ENCODE measurements around the gene NFIB.

NFIB gene

GRCh38 chr9:14347406-14348122 lies 33.6 kb upstream of the NFIB start:
- Histone ChIP-seq H2AFZ (ENCODE audit: low read length) (no peak overlapping the region), H3K4me2 (ENCODE audit: low read depth, low read length, poor library complexity, severe bottlenecking) (no peak overlapping the region), H3K4me3 (ENCODE audit: low read length, poor library complexity, severe bottlenecking) (no peak overlapping the region), H3K9ac (ENCODE audit: low read depth, low read length, poor library complexity, severe bottlenecking) (no peak overlapping the region), H3K27me3 (ENCODE audit: insufficient read depth, low read length, poor library complexity, severe bottlenecking) (peaks cover 21% of the 10 kb centered on the region), H3K9me3 (ENCODE audit: insufficient read depth, low read depth, low read length) (no peaks in the 10 kb centered on the region), H3K36me3 (ENCODE audit: insufficient read depth, low read length) (no peaks in the 10 kb centered on the region), H4K20me1 (ENCODE audit: insufficient read depth, low read length, poor library complexity, severe bottlenecking) (no peaks in the 10 kb centered on the region), H3K9me2 (replicated peaks; ENCODE audit: low read depth, low read length) (no peaks in the 10 kb centered on the region), H3K79me2 (ENCODE audit: insufficient read depth, low read length) (no peaks in the 10 kb centered on the region), H3F3A (ENCODE audit: low read depth) (no peaks in the 10 kb centered on the region), H3K4me1 (ENCODE audit: insufficient read depth, low read length, poor library complexity, severe bottlenecking) (no peaks in the 10 kb centered on the region)
- TF ChIP-seq CTCF (conservative IDR thresholded peaks at IDR 0.05; ENCODE audit: low read length) (no peak), EZH2phosphoT487 (IDR thresholded peaks at IDR 0.05; ENCODE audit: borderline replicate concordance) (no peak)

GRCh38 chr9:14346811-14347405 lies 33.0 kb upstream of the NFIB start:
- no peak overlapping the region for H3K9ac ChIP-seq (ENCODE audit: low read depth, low read length, poor library complexity, severe bottlenecking)
- no peaks in the 10 kb centered on the region for H3K9me3 ChIP-seq (ENCODE audit: insufficient read depth, low read depth, low read length)
- H3K9me2 ChIP-seq (replicated peaks; ENCODE audit: low read depth, low read length) = no peaks in the 10 kb centered on the region
- peaks cover 22% of the 10 kb centered on the region for H3K27me3 ChIP-seq (ENCODE audit: insufficient read depth, low read length, poor library complexity, severe bottlenecking)
- H3K4me2 ChIP-seq (ENCODE audit: low read depth, low read length, poor library complexity, severe bottlenecking) = no peak overlapping the region
- no peaks in the 10 kb centered on the region for H3K36me3 ChIP-seq (ENCODE audit: insufficient read depth, low read length)
- no peaks in the 10 kb centered on the region for H3K4me1 ChIP-seq (ENCODE audit: insufficient read depth, low read length, poor library complexity, severe bottlenecking)
- H4K20me1 ChIP-seq (ENCODE audit: insufficient read depth, low read length, poor library complexity, severe bottlenecking) = no peaks in the 10 kb centered on the region
- no peak overlapping the region for H3K4me3 ChIP-seq (ENCODE audit: low read length, poor library complexity, severe bottlenecking)
- H2AFZ ChIP-seq (ENCODE audit: low read length) = no peak overlapping the region
- H3K79me2 ChIP-seq (ENCODE audit: insufficient read depth, low read length) = no peaks in the 10 kb centered on the region
- TF ChIP-seq EZH2phosphoT487 (IDR thresholded peaks at IDR 0.05; ENCODE audit: borderline replicate concordance) (no peak), CTCF (conservative IDR thresholded peaks at IDR 0.05; ENCODE audit: low read length) (no peak)
- no peaks in the 10 kb centered on the region for H3F3A ChIP-seq (ENCODE audit: low read depth)

- Histone ChIP-seq H3K9me3 (ENCODE audit: insufficient read depth, low read depth, low read length) (no peaks in the 10 kb centered on the region), H3K4me1 (ENCODE audit: insufficient read depth, low read length, poor library complexity, severe bottlenecking) (no peaks in the 10 kb centered on the region), H3K79me2 (ENCODE audit: insufficient read depth, low read length) (no peaks in the 10 kb centered on the region), H3K36me3 (ENCODE audit: insufficient read depth, low read length) (no peaks in the 10 kb centered on the region), H3K4me2 (ENCODE audit: low read depth, low read length, poor library complexity, severe bottlenecking) (no peak overlapping the region), H2AFZ (ENCODE audit: low read length) (no peak overlapping the region), H3K9me2 (replicated peaks; ENCODE audit: low read depth, low read length) (no peaks in the 10 kb centered on the region), H4K20me1 (ENCODE audit: insufficient read depth, low read length, poor library complexity, severe bottlenecking) (no peaks in the 10 kb centered on the region), H3K9ac (ENCODE audit: low read depth, low read length, poor library complexity, severe bottlenecking) (no peak overlapping the region), H3F3A (ENCODE audit: low read depth) (no peaks in the 10 kb centered on the region), H3K4me3 (ENCODE audit: low read length, poor library complexity, severe bottlenecking) (no peak overlapping the region), H3K27me3 (ENCODE audit: insufficient read depth, low read length, poor library complexity, severe bottlenecking) (peaks cover 22% of the 10 kb centered on the region)
- TF ChIP-seq EZH2phosphoT487 (IDR thresholded peaks at IDR 0.05; ENCODE audit: borderline replicate concordance) (no peak), CTCF (conservative IDR thresholded peaks at IDR 0.05; ENCODE audit: low read length) (no peak)
Measured at GRCh38 chr9:14346231-14346791, 32.4 kb upstream of the NFIB start.
